GM21360 (cell line): ENCODE data around the gene DIPK1B.

Experiments used
- ATAC-seq: cut with Tn5 transposase; IDR thresholded peaks from one replicate; pipeline ENCODE4 v1.9.1; 2021; ENCODE audit warnings: mild to moderate bottlenecking, moderate library complexity; ENCODE audit not compliant: unreplicated experiment

DIPK1B gene

DNA sequence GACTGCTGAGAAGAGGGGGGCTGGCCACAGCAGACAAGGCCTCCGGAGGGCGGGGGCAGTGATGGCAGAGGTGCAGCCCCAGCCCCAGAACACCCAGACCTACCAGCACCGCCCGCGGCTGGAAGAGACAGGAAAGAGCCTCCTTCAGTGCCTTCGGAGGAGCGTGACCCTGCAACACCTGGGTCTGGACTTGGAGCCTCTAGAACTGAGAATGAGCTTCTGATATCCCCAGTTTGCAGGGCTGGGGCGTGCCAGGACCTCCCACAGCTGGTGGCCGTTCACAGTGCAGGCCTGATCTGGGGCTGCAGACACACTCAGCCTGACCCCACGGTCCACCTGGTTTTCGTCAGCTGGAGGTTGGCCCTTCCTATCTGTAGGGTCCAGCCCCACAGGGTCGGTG is 21.2 kb downstream of the DIPK1B start:
- no peak for ATAC-seq

- no peak for ATAC-seq
Observed at GRCh38 chr9:136734837-136735496, 22.6 kb downstream of the DIPK1B start.

DNA sequence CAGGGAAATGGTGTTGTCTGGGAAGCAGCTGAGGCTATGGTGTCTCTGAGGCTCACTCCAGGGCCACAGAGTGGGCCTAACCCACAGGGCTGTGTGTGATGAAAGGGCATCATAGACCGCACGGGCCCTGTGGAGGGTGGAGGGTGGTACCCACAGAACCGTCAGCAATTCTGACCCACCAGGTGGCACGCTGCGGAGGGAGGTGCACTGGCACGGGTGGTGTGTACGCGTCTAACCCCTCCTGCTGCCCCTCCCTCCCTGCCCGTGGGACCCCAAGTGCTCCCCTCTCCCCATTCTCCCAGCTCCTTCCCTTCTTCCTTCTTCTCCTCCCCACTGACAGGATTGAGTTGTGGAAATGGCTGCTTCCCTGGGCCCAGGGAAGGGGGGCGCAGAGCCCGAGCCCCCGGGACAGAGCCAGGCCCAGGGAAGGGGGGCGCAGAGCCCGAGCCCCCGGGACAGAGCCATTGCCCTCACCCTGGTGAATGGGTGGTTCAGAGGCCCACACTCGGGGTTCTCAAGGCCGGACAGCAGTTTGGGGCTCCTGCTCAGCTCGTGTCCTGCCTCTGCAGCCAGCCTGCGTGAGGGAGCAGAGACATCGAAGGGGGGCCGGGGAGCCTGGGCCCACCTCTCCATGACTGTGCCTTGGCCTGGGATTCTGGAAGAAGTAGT is 23.6 kb downstream of the DIPK1B start:
- ATAC-seq: no peak

GRCh38 chr9:136738960-136739359 is 26.6 kb downstream of the DIPK1B start:
- ATAC-seq: no peak

DNA sequence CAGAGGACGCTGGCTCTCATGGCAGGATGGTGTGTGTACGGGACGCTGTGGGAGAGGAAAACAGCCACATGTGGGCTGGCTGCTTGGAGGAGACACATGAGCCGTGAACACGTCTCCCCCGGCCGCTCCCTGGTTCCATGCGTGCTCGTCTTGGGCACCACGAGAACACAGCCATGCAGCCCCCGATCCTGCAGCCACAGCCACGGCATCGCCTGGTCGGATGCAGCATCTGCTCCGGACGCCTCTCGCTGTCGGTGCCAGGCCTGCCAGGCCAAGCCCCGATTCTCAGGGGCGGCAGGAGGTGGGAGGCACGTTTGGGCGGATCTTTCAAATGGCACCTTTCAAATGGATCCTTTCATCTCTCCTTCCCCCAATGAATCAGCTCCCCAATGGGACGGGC is 27.1 kb downstream of the DIPK1B start:
- no peak for ATAC-seq

GRCh38 chr9:136740069-136740468 is 27.7 kb downstream of the DIPK1B start:
- ATAC-seq: no peak

- no peak for ATAC-seq
Observed at GRCh38 chr9:136740491-136740890, 28.1 kb downstream of the DIPK1B start.

- no peak for ATAC-seq
Observed at GRCh38 chr9:136740971-136741882, 28.9 kb downstream of the DIPK1B start.

DNA sequence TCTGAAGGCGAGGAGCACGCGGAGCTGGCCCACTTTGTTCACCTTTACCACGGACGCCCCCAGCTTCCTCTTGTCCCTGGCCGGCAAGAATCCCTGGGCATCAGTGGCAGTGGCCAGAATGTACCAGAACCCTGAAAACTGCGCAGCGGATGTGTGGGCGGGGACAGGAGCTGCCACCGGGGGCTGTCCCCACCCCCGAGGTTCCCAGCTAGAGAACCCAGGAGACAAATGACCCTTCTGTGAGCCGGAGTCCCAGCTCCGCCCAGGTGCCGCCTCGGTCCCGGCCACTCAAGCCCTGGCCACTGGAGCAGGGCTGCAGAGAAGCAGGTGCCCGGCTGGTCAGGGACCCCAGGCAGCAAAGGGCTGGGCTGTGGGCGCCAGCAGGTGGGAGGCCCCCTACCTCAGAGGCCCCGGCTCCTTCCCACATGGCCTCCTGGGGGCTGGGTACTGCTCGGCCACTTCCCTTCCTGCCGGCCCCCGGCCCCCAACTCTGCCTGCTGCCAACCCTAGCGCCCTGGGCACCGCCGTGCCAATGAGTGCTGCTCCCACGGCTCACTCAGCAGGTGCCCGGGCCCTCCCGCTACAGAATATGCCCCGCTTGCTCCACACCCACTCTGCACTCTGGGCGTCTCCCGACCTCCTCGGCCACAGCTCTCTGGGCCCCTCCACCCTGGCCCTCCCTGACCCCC is 29.7 kb downstream of the DIPK1B start:
- no peak for ATAC-seq

- ATAC-seq: no peak
Observed at GRCh38 chr9:136742591-136743391, 30.4 kb downstream of the DIPK1B start, which contains the start of gene LCN10. LCN10 (minus strand) TSS chr9:136742940; CDS start chr9:136742903, 37 bp downstream.

DNA sequence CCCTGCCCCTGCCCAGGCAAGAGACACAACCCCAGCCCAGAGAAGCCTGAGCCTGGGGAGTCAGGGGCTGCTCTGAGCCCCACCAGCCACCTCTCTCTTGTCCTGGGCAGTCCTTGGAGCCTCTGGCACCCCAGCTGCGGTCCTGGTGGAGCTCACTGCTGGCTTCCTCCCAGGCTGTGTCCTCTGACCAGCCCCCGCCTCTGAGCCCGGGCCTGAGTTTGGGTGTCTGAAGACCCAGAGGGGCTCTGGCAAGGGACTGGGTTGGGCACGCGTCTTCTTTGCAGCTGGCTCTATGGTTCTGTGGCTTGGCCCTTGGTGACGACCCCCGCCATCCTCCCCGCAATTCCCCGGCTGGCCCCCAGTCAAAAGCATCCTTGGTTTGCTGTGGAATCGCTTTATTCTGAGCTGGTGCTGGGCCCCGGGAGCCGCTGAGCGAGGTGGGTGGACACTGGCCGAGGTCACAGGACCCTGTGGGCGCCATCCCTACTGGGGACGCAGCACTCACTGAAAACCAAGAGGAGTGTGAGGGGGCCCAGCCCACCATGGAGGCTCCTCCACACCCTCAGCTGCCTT is 31.4 kb downstream of the DIPK1B start:
- no peak for ATAC-seq

- ATAC-seq: no peak
Observed at GRCh38 chr9:136744773-136745172, 32.4 kb downstream of the DIPK1B start.

- no peak for ATAC-seq
Observed at GRCh38 chr9:136745389-136746154, 33.2 kb downstream of the DIPK1B start.

DNA sequence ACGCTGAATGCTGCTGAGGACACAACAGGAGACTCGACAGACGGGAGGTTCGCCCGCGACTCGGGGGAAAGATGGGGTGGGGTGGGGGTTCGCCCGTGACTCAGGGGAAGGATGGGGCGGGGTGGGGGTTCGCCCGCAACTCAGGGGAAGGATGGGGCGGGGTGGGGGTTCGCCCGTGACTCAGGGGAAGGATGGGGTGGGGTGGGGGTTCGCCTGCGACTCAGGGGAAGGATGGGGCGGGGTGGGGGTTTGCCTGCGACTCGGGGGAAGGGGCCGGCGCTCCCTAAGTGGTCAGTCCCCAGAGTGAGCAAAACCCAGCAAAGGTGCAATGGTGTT is 33.8 kb downstream of the DIPK1B start:
- no peak for ATAC-seq

DNA sequence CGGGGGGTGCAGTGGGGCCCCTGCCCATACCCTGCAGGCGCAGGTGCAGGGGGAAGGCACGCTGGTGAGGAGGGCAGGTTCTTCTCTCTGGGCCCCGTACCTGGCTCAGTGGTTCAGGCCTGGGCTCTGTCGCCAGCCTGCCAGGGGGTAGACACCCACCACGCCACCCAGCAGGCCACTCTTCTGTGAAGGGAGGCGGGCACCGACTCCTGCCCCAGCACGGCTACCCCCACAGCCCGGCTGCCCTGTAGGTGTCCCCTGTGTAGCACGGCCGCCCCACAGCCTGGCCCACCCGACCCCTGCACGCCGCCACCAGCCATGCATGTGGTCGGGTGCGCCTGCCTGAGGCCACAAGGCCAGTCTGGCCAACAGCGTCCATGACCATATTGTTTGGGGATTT is 34.2 kb downstream of the DIPK1B start:
- ATAC-seq: no peak

GRCh38 chr9:136747161-136748060 is 35.0 kb downstream of the DIPK1B start:
- no peak for ATAC-seq

GRCh38 chr9:136748201-136748600 is 35.8 kb downstream of the DIPK1B start, which contains the start of gene LCN6:
LCN6 (minus strand) TSS chr9:136748525; CDS start chr9:136748483, 42 bp downstream.
- no peak for ATAC-seq
